Gastroesophageal sphincter (tissue), 3 donors: ENCODE measurements around the gene PGBD2.
"Not testable (repeated sequence)": the region's sequence is repeated elsewhere in the genome, so short reads cannot be mapped to it uniquely, and the experiment has no call there.

Experiments
- POLR2AphosphoS5 ChIP-seq: sonication (generic); formaldehyde crosslinking; IDR thresholded peaks from one replicate; pipeline ENCODE4 v1.6.1; 2017; ENCODE audit warnings: antibody characterized with exemption
- TF ChIP-seq, protein P1 (sequence below), 4 experiments: fragments of 200-600 bp in 2 of 4; fragments of 450-650 bp in 2 of 4; sonication (generic) in 1 of 4; IDR thresholded peaks; one replicate each; pipeline ENCODE4 v1.5.1; 2017 to 2019; ENCODE audit warnings: antibody characterized with exemption in 4 of 4, mild to moderate bottlenecking in 2 of 4, moderate library complexity in 2 of 4

DNA sequence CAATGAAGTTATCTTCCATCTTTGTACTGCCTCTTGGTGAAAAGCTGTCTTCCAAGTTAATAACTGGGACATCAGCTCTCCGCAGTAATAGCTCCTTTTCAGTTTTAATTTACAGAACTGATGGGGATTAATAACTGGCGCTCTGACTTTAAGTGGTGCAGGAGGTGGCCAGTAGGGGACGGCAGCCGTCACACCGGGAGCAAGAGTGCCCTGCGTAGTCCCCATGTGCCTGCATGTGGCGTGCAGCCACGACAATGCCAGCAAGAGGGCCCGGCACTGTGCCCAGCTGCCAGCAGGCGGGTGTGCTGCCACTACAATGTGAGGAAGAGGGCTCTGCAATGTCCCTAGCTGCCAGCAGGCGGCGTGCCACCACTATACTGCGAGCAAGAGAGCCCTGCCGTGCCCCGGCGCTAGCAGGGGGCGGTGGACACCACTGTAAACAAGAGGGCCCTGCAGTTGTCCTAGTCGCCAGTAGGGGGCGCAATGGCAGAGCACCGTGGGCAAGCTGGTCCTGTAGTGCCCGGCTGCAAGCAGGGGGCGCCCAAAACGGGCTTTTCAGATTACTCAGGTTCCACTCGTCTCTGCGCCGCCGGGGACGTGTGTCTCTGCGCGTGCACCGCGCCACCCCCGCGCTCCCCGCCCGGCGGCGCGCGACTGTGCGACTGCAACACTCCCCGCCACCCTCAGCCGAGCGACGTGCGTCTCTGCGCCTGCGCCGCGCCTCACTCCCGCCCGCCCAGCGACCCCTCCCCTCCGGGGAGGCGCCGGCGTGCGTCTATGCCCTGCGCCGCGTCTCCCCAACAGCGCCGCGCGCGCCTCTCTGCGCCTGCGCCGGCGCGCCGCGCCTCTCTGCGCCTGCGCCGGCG lies 38.3 kb downstream of the PGBD2 start:
- TF ChIP-seq, protein P1, sequence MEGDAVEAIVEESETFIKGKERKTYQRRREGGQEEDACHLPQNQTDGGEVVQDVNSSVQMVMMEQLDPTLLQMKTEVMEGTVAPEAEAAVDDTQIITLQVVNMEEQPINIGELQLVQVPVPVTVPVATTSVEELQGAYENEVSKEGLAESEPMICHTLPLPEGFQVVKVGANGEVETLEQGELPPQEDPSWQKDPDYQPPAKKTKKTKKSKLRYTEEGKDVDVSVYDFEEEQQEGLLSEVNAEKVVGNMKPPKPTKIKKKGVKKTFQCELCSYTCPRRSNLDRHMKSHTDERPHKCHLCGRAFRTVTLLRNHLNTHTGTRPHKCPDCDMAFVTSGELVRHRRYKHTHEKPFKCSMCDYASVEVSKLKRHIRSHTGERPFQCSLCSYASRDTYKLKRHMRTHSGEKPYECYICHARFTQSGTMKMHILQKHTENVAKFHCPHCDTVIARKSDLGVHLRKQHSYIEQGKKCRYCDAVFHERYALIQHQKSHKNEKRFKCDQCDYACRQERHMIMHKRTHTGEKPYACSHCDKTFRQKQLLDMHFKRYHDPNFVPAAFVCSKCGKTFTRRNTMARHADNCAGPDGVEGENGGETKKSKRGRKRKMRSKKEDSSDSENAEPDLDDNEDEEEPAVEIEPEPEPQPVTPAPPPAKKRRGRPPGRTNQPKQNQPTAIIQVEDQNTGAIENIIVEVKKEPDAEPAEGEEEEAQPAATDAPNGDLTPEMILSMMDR (IDR thresholded peaks at IDR 0.05): not testable (repeated sequence)
- not testable (repeated sequence) for TF ChIP-seq POLR2AphosphoS5
